Peyer's patch (tissue), 4 donors: ENCODE measurements around the gene STRN4.

ENCODE experiments used
- CTCF ChIP-seq, 6 experiments: fragments of 450-650 bp in 4 of 6; fragments of 200-600 bp in 2 of 6; sonication (generic) in 1 of 6; IDR thresholded peaks; one replicate each; pipeline ENCODE4 v1.5.1; 2017 to 2019; ENCODE audit warnings: antibody characterized with exemption in 6 of 6, mild to moderate bottlenecking in 3 of 6, moderate library complexity in 1 of 6
- POLR2A ChIP-seq, 2 donors: fragments of 450-650 bp; IDR thresholded peaks; one replicate each; pipeline ENCODE4 v1.5.1; 2017; ENCODE audit warnings: antibody characterized with exemption in 2 of 2, mild to moderate bottlenecking in 2 of 2, moderate library complexity in 2 of 2

DNA sequence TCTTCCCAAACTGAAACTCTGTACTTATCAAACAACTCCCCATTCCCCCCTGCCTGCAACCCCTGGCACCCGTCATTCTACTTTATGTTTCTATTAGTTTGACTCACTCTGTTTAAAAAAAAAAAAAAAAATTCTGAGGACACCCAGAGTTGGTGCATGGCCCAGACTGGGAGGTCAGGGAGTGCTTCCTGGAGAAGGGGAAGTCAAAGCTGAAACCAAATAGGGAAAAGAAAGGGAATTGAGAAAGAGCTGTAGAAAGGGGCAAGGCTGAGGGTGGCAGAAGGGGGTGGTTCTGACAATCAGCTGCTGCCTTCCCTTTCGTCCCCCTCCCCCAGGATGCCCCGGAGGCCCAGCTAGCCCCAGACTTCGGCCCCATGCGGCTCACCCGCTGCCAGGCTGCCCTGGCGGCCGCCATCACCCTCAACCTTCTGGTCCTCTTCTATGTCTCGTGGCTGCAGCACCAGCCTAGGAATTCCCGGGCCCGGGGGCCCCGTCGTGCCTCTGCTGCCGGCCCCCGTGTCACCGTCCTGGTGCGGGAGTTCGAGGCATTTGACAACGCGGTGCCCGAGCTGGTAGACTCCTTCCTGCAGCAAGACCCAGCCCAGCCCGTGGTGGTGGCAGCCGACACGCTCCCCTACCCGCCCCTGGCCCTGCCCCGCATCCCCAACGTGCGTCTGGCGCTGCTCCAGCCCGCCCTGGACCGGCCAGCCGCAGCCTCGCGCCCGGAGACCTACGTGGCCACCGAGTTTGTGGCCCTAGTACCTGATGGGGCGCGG lies 9.0 kb upstream of the STRN4 start:
- TF ChIP-seq CTCF (IDR thresholded peaks at IDR 0.05) (no peak), POLR2A (IDR thresholded peaks at IDR 0.05) (no peak)
